ENCODE results near the gene MTMR10. TPM values are rescaled to one million over a fixed set of nuclear protein-coding genes. Genes with fewer than 3 reads are reported as not detected.

Gene MTMR10
- total RNA-seq, 1 donor from 2014 or later: 6.6 TPM

DNA sequence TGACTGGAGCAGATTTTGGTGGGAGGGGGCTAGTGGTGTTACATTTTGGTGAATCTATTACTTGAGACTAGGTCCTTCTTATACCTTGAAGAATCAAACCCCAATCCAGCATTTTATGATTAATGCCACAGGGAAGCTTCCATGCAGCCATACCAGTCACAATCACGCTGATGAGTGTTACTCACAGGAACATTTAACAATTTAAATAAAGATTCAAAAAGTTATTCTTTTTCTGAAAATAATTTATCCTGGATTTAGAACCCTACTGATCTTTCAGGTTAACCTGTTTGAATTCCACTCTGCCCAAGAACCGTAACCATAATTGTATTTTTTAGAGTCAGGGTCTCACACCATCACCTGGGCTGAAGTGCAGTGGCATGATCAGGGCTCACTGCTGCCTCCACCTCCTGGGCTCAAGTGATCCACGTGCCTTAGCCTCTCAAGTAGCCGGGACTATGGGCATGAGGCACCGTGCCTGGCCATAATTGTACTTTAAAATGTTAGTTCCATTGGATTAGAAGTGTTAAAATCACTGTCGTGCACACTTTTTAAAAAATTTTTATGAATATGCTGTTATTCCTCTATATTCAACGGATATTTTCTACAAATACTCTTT, 929 bp upstream of the MTMR10 start:
- no peaks in the 10 kb centered on the region for H3K27me3 ChIP-seq (ENCODE audit: control insufficient read depth, insufficient read depth, low read length)
- peak overlapping the region; percentile 98 for H3K4me3 ChIP-seq (ENCODE audit: low read depth, low read length)
- H3K36me3 ChIP-seq (ENCODE audit: control insufficient read depth, insufficient read depth, low read length): no peaks in the 10 kb centered on the region
- DNase-seq (ENCODE audit: low read depth) (peak; percentile 45), FAIRE-seq (no peak)
- TF ChIP-seq, protein P1, sequence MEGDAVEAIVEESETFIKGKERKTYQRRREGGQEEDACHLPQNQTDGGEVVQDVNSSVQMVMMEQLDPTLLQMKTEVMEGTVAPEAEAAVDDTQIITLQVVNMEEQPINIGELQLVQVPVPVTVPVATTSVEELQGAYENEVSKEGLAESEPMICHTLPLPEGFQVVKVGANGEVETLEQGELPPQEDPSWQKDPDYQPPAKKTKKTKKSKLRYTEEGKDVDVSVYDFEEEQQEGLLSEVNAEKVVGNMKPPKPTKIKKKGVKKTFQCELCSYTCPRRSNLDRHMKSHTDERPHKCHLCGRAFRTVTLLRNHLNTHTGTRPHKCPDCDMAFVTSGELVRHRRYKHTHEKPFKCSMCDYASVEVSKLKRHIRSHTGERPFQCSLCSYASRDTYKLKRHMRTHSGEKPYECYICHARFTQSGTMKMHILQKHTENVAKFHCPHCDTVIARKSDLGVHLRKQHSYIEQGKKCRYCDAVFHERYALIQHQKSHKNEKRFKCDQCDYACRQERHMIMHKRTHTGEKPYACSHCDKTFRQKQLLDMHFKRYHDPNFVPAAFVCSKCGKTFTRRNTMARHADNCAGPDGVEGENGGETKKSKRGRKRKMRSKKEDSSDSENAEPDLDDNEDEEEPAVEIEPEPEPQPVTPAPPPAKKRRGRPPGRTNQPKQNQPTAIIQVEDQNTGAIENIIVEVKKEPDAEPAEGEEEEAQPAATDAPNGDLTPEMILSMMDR (IDR thresholded peaks at IDR 0.05; ENCODE audit: insufficient read depth, low read length, severe bottlenecking): no peak

DNA sequence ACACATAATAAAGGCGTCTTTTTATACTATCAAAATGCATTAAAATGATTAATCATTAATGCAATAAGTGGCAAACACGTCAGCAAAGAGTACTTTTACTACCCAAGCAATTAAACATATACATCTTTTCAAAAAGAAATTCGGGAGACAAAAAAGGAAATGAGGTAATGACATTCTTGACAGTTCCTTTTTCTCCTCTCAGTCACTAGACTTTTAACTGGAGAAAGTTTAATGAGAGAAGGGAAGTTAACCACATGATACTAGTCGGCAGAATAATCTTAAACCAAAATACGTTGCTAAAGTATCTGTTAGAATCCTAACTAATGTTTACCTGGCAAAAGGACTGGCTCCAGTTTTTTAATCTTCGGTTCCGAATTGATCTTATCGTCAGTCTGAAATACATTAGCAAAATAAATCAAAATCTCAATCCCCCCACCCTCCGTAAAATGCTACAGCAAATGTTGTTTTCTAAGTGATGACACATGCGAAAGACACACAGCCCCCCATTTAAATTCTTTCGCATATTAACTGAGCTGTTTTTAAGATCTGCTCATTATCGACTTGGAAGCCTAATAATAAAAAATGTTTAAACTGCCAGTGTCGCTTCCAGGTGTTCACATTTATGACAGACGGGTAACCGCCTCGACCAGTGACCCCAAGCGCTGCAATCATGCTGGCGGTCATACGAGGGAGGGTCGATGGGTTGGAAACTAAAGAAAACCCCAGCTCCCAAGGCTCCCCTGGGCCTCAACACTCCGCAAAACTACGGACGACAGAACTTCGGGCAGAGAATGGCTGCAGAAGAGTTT, 778 bp downstream of the MTMR10 start:
- FAIRE-seq (no peak), DNase-seq (ENCODE audit: low read depth) (peak; percentile 22)
- Histone ChIP-seq H3K27me3 (ENCODE audit: control insufficient read depth, insufficient read depth, low read length) (no peaks in the 10 kb centered on the region), H3K4me3 (ENCODE audit: low read depth, low read length) (peak overlapping the region; percentile 98), H3K36me3 (ENCODE audit: control insufficient read depth, insufficient read depth, low read length) (no peaks in the 10 kb centered on the region)
- TF ChIP-seq, protein P1 (IDR thresholded peaks at IDR 0.05; ENCODE audit: insufficient read depth, low read length, severe bottlenecking): no peak

DNA sequence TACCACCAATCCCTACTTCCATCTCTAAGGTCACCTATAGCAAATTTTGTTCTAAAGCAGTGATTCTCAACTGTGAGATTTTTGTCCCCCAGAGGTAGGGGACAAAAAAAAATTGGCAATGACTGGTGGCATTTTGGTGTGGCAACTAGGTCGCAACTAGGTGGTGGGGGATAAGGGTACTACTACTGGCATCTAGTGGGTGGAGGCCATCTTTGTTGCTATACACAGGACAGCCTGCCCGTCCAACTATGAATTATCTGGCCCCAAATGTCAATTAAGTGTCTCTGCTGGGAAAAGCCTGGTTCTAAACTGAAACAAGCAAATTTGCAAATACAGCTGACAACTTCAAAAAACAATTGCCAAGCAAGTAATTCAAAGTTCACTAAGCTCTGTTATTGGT, 1.4 kb downstream of the MTMR10 start:
- peak overlapping the region; percentile 98 for H3K4me3 ChIP-seq (ENCODE audit: low read depth, low read length)
- no peaks in the 10 kb centered on the region for H3K36me3 ChIP-seq (ENCODE audit: control insufficient read depth, insufficient read depth, low read length)
- TF ChIP-seq, protein P1 (IDR thresholded peaks at IDR 0.05; ENCODE audit: insufficient read depth, low read length, severe bottlenecking): no peak
- FAIRE-seq (no peak), DNase-seq (ENCODE audit: low read depth) (no peak)
- no peaks in the 10 kb centered on the region for H3K27me3 ChIP-seq (ENCODE audit: control insufficient read depth, insufficient read depth, low read length)

DNA sequence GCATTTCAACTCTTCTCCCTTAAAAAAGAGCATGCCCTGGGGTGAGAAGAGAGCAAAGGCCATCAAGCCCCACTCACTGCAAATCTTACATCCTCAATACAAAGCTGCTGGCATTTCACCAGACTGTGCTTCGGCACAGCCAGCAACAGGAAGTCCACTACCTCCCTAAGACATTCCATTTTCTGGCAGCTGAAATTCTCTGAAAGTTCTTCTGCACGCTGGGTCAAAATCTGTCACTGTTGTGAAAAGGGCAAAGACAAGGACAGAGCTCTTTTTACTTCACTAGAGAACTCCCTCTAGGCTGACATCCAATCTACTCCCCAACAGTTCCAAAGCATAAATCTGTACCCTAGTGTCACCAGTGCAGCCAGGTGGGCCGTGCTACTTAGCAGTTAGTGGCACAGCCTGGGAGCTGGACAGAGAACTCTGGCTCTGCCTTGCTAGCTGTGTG, 6.3 kb downstream of the MTMR10 start:
- Histone ChIP-seq H3K36me3 (ENCODE audit: control insufficient read depth, insufficient read depth, low read length) (peaks cover 2% of the 10 kb centered on the region), H3K4me3 (ENCODE audit: low read depth, low read length) (no peak overlapping the region), H3K27me3 (ENCODE audit: control insufficient read depth, insufficient read depth, low read length) (no peaks in the 10 kb centered on the region)
- TF ChIP-seq, protein P1 (IDR thresholded peaks at IDR 0.05; ENCODE audit: insufficient read depth, low read length, severe bottlenecking): no peak
- FAIRE-seq (no peak), DNase-seq (ENCODE audit: low read depth) (peak; percentile 8)

DNA sequence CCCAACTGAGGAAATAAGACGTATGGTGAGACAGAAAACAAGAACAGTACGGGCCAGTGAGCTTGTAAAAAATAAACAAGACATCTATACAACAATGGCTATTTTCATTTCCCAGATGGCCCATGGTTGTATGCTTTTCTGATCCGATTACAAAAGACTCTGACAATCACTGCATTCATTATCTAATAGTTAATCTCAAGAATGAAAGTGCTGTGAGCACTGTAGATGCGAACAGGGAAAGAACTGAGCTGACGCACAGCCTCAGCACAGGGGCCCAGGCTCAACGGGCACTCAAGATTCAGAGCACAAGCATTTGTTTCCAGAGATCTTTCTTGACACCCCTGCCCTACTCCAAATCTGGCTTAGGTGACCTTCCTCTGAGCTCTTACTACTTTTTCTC, 6.9 kb downstream of the MTMR10 start:
- FAIRE-seq (no peak), DNase-seq (ENCODE audit: low read depth) (no peak)
- H3K4me3 ChIP-seq (ENCODE audit: low read depth, low read length): no peak overlapping the region
- peaks cover 2% of the 10 kb centered on the region for H3K36me3 ChIP-seq (ENCODE audit: control insufficient read depth, insufficient read depth, low read length)
- TF ChIP-seq, protein P1 (IDR thresholded peaks at IDR 0.05; ENCODE audit: insufficient read depth, low read length, severe bottlenecking): no peak
- H3K27me3 ChIP-seq (ENCODE audit: control insufficient read depth, insufficient read depth, low read length): no peaks in the 10 kb centered on the region

All from bronchial epithelial cell (primary cell).